ENCODE results near the gene SMPX.
A peak's percentile ranks its signal among the peaks of the same experiment; 100 is the strongest.

SMPX gene

DNA sequence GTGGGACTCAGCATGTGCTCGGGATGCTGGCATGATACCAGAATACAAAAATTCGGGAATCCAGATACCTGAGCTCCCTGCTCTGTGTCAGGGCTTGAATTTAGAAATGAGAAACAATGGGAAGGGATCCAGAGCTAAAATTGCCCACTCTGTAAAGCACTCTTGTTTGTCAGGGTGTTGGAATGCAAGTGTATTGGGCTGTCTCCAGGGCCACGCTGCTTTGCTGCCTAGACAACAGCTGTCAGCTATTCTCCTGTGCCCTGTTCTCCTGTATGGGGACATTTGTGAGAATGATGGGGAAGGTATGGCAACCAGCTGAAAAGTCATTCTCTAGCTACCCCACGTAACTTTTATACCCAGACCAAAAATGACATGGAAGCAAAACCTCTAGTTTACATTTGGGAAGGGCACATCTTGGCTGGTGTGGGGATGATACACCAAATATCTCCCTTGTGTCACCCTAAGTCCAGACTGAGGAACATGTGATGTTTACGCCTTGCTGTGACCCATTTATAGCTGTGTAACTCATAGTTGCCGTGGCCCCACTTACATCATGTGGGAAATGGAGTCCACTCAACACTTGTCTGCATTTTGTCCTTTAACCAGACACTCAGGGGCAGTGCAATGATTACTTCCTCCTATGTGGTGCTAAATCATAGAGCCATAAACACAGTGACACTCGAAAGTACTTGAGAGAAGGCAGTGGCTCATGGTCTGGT is 46.6 kb downstream of the SMPX start:
- DNase-seq = no peak

GRCh38 chrX:21708116-21708515 is 49.8 kb downstream of the SMPX start:
- peak in 1 of 2 donors; percentile 9 for DNase-seq

DNA sequence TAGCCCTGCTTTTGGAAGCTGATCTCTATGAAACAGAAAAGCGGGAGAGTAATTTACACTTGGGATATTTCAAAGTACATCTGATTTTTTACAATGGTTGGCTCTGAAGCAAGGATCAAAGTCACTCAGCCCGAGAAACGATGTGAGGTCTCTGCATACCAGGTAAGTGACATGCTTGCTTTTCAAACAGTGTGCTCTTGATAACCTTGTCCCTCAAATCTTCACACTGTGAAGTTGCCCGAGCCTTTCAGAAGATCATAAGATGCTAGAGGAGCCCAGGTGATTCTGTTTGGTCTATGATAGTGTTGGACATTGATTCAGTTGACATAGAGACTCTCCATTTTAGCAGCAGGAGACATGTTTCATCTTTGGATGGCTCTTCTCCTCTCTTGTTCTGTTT is 52.7 kb downstream of the SMPX start:
- DNase-seq = no peak

DNA sequence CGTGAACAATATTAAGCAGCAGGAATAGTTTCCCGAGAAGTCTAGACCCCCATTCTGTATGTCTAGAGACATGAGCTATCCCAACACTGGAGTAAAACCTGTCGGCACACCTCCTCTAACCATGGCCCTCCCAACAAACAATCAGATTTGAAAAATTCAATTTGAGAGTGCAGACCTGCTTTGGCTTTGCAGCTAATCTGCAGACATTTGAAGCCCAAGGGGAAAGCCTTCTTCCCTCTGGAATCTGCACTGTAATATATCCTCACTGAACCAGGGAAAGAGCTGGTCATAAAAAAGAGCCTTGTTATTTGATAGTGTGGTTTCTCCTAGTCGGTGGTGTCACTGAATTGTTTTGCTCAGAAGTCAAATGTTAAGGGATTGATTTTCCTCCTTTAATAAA is 55.2 kb downstream of the SMPX start:
- no peak for DNase-seq

GRCh38 chrX:21700967-21701366 is 56.9 kb downstream of the SMPX start:
- DNase-seq = no peak

- DNase-seq = peak; percentile 17 to 25
These were observed 57.6 kb downstream of the SMPX start for GRCh38 chrX:21700275-21700674.

DNA sequence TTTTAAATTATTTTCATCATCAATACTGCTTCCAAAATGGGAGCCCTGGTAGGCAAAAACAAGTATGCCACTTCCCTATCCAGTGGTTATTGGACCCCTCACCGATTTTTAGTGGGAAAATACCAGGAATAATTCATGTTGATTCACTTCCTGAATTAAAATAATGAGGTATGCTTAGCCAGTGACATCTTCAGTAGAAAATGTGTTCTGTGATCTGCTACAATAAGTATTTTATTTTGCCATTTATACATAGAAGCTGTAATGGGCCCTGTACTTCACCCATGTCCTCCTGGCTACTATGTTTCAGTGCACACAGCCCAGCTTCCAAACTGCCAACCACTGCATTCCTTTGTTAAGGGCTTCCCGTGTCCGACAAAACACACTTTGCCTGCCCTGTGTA is 58.8 kb downstream of the SMPX start:
- no peak for DNase-seq

- peak; percentile 20 to 50 for DNase-seq
These were observed 59.6 kb downstream of the SMPX start for GRCh38 chrX:21698272-21698671.

DNA sequence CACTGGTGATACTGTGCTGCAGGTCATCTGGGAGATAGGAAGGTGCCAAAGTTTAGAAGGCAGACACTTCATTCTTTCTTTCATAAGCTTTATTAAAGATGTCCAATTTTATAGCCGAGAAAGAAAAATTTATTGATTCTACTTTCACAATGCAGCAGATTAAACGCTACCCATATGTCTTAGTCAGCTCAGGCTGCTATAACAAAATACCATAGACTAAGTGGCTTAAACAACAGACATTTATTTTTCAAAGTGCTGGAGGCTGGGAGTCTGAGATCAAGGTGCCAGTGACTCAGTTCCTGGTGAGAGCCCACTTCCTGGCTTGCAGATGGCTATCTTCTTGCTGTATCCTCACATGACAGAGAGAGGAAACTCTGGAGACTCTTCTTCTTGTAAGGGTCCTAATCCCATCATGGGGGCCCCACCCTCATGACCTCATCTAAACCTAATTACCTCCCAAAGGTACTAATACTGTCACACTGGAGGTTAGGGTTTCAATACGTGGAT is 66.4 kb downstream of the SMPX start:
- no peak for DNase-seq

DNA sequence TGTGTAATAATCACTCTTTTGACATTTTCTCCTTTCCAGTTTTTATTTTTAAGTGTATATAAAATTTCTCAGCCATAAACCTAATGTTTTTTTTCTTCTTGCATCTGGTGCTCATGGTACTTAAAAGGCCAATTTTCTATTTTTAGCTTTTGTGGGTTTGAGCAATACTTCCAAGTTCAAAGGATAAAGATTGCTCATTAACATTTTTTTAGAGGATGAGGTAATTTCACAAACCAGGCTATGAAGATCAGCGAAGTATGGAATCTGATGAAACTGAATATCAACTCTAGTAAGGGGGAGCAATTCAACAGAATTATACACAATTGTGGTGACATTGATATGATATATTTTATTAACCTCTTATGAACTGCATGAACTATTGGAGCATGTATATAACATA is 74.0 kb downstream of the SMPX start:
- no peak for DNase-seq

DNA sequence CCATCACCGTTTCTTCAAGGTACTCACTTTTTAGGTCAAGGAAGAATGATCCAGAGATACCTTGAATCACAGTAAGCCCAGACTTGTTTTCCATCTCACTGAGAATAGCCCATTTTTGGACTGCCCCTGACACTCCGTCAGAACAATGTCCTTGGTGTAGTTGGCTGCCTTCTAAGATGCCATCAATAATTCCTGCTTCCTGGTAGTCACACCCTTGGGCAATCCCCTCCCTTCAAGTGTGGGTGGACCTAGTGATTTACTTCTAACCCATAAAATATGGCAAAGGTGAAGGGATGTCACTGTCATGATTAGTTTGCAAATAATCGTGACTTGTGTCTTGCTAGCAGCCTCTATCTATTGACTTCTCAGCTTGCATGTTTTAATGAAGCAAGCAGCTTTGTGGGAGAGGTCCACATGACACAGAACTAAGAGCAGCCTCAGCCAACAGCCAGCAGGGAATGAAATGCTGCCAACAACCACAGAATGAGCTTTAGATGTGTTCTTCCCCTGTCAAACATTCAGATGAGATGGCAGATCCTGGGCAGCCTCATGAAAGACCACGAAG is 79.8 kb downstream of the SMPX start:
- DNase-seq = no peak

- DNase-seq = no peak
These were observed 82.0 kb downstream of the SMPX start for GRCh38 chrX:21675931-21676330.

DNA sequence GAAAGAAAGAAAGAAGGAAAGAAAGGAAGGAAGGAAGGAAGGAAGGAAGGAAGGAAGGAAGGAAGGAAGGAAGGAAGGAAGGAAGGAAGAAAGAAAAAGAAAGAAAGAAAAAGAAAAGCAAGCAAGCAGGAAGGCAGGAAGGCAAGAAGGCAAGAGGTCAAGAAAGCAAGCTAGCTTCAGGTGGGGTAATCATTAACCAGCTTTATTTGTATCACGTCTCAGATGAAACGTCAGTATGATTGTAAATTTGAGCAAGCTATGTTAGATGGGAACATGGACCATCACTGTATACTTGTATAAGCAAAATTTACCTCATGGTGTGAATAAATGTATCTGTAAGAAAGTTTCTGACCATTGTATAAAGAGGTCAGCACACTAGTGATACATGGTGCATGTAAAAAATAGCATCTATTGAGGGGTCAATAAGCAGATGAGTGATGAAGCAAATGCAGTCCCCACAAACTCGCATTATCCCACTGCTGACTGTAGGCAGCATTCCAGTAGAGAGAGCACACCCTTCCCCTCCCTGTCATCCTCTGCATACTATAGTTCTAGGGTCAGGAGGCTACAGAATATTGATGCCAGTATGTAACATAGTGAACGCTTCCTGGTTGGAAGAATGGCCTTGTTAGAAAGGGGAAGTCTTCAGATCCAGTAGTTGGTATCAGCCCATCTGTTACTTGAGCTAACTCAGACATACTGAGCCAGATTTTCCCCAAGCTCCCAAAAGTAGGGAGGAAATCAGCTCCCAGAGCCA is 83.3 kb downstream of the SMPX start:
- DNase-seq = no peak

- DNase-seq = no peak
These were observed 91.2 kb downstream of the SMPX start for GRCh38 chrX:21666679-21667078.

DNA sequence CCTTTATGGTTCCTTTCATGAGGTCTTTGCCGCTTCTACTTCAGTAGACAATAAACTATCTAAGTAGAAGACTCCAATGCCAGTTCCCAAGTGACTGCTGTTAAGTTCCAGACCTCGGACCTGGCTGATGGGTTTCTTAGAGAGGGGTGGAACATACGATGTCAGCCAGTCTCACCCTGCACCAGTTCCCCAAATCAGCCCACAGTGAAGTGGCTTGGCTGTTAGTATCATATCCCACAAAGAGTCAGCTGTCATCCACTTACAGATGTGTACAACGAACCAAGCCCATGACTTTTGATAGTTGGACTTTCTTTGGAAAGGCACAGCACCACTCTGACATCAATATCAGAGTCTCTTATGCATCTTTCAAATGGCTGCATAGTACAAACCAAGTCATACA is 91.7 kb downstream of the SMPX start:
- DNase-seq = no peak

- no peak for DNase-seq
These were observed 95.2 kb downstream of the SMPX start for GRCh38 chrX:21662761-21663160.

DNA sequence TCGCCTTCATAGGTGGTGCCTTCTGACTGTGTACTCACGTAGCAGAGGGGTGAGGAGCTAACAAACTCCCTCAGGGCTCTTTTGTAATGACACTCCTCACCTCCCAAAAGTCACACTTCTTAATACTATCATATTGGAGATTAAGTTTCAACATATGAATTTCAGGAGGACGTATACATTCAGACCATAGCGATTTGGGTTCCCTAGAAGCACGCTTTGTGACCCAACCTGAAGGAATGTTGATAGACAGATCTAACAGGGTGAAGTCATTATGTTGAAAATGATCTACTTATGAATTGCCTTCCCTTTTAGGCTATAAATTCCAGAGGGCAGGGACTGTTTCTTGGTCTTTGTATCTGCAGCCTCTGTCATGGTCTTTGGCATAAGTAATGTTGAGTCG is 96.6 kb downstream of the SMPX start:
- no peak for DNase-seq

DNA sequence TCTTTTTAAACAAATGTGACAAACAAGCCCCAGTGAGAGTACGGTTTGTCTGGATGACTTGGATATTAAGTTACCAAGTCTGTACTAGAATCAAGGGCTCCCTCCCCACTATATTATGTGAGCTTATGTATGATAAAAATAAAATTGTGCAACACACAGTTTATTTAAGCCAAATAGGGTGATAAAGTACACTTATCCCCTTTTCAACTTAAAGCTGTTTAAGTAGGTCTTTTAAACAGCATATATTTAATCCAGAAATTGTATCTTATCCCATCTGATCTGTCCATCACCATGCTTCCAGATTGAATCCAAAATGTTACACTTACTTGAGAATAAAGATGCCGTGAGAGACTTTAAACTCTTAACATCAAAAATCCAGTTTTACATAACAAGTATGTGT is 97.8 kb downstream of the SMPX start:
- DNase-seq = no peak

- no peak for DNase-seq
These were observed 98.6 kb downstream of the SMPX start for GRCh38 chrX:21659320-21659719.

DNA sequence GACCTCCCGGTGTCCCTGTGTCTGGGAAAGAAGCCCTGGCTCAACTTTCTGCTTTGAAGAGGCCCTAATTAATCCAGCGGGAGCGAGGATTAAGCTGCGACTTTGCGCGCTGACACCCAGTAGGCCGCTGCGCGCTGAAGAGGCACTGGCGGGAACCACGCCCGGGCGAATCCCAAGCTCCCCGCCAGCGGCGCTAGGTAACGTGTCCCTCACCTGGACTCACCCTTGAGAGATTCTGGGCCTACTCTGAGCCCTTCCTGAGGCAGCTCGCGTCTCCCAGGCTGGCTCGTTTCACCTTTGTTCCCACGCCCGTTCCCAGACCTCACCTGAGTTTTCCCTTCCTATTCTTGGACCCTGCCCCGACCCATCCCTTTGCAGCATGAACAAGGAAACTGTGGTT is 99.2 kb downstream of the SMPX start:
- DNase-seq = no peak

GRCh38 chrX:21658152-21658737 is 99.7 kb downstream of the SMPX start, which contains the start of gene KLHL34:
Gene KLHL34, minus strand, starts transcription at chrX:21658330. Its CDS starts 542 bp downstream, at chrX:21657788.
- no peak for DNase-seq

DNA sequence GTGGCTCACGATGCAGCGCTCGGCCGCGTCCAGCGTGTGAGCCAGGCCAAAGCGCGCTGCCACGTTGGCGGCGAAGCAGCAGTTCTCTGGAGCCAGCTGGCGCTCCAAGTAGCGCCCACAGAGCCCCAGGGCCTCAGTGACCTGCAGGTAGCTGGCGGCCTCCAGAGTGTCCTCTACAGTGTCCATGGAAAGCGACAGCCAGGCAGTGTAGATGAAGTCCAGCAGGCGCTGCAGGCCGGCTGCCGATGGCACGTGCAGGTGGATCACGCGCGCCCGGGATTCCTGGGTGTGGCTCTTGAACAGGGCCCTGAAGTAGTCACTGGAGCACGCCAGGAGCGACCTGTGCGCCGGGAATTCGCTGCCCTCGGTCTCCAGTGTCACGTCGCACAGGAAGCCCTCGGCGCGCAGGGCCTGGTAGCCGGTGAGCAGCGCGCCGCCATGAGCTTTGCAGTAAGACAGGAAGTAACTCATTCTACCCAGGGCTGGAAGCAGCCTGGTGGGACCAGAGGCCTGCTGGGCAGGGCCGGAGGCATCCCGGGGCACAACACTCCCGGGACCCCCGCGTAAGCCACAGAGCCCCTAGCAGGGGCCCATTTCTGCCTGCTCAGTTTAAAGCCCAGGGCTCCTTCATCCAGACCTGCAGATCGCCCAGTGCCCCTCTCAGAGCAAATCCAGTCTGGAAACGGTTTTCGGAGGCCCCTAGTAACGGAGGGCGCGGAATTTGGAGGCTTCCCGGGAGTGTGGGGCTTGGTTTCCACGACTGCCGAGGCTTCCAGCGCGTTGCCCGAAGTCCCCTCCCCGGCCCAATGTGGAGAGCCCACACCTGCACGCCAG is 100.4 kb downstream of the SMPX start:
- DNase-seq = no peak

Measured in inflammatory macrophage (primary cell).